Type B pancreatic cell (in vitro differentiated cells): ENCODE measurements around the gene C12orf54. TPM values are rescaled to one million over a fixed set of nuclear protein-coding genes. Genes with fewer than 3 reads are reported as not detected.

Source experiments
- DNase-seq: peaks from one replicate; pipeline ENCODE4 v3.0.0; 2021; ENCODE audit warnings: mixed read lengths; ENCODE audit not compliant: unreplicated experiment; ENCODE audit errors: extremely low spot score
- H3K27ac Mint-ChIP-seq: 2 replicates; pipeline ENCODE4 v1.8.0; 2021; ENCODE audit warnings: mild to moderate bottlenecking, mixed read lengths
- H3K27me3 Mint-ChIP-seq: 2 replicates; pipeline ENCODE4 v1.8.0; 2021; ENCODE audit warnings: mixed read lengths
- H3K36me3 Mint-ChIP-seq: 2 replicates; pipeline ENCODE4 v1.8.0; 2021; ENCODE audit warnings: mixed read lengths
- H3K4me1 Mint-ChIP-seq: one replicate; pipeline ENCODE4 v1.8.0; 2021; ENCODE audit warnings: mixed read lengths; ENCODE audit not compliant: unreplicated experiment
- H3K4me3 Mint-ChIP-seq: 2 replicates; pipeline ENCODE4 v1.8.0; 2021; ENCODE audit warnings: mild to moderate bottlenecking, mixed read lengths
- H3K9me3 Mint-ChIP-seq: 2 replicates; pipeline ENCODE4 v1.8.0; 2021; ENCODE audit warnings: mixed read lengths
- total RNA-seq: library from RNA; stranded (reverse); gene quantifications from 2 replicates; pipeline ENCODE4 v1.2.1, GENCODE V29; 2021; ENCODE audit warnings: low replicate concordance
- TF ChIP-seq, protein P1 (sequence below): fragments of 200-600 bp; sonication (generic); conservative IDR thresholded peaks from 2 replicates; pipeline ENCODE4 v1.5.0; 2021; ENCODE audit warnings: antibody characterized with exemption, mild to moderate bottlenecking

Gene C12orf54
- total RNA-seq, 1 donor from 2014 or later, result not detected

DNA sequence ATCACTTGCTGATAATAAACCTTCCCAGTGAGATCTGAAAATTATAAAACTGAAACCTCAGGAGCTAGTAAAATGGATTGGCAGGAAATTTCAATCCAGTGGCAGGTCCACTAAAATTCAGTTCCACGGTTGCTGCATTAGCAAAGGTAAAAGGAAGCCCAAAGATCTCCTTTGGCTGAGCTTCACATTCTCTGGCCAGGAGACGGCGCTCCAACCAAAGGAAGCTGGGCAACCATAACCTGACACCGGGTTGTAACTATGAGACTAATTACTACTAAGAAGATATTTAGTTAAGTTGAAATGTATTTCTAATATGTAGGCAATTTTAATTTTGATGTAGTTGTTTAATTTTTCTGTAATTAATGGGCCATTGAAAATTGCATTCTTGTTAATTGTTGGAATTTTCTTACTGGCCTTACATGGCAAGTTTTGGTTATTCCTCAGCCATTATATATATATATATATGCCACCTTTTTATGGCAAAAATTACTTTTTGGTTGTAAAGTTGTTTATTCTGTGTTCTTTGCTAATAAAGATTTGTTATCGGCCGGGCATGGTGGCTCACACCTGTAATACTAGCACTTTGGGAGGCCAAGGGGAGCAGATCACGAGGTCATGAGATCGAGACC is 60.1 kb downstream of the C12orf54 start:
- H3K4me3 Mint-ChIP-seq, result no peak overlapping the region
- TF ChIP-seq, protein P1, sequence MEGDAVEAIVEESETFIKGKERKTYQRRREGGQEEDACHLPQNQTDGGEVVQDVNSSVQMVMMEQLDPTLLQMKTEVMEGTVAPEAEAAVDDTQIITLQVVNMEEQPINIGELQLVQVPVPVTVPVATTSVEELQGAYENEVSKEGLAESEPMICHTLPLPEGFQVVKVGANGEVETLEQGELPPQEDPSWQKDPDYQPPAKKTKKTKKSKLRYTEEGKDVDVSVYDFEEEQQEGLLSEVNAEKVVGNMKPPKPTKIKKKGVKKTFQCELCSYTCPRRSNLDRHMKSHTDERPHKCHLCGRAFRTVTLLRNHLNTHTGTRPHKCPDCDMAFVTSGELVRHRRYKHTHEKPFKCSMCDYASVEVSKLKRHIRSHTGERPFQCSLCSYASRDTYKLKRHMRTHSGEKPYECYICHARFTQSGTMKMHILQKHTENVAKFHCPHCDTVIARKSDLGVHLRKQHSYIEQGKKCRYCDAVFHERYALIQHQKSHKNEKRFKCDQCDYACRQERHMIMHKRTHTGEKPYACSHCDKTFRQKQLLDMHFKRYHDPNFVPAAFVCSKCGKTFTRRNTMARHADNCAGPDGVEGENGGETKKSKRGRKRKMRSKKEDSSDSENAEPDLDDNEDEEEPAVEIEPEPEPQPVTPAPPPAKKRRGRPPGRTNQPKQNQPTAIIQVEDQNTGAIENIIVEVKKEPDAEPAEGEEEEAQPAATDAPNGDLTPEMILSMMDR, result peak; percentile 68
- DNase-seq, result no peak
- H3K9me3 Mint-ChIP-seq, result no peaks in the 10 kb centered on the region
- H3K27me3 Mint-ChIP-seq, result peaks cover 28% of the 10 kb centered on the region
- H3K36me3 Mint-ChIP-seq, result no peaks in the 10 kb centered on the region
- H3K27ac Mint-ChIP-seq, result no peak overlapping the region
- H3K4me1 Mint-ChIP-seq, result no peaks in the 10 kb centered on the region

DNA sequence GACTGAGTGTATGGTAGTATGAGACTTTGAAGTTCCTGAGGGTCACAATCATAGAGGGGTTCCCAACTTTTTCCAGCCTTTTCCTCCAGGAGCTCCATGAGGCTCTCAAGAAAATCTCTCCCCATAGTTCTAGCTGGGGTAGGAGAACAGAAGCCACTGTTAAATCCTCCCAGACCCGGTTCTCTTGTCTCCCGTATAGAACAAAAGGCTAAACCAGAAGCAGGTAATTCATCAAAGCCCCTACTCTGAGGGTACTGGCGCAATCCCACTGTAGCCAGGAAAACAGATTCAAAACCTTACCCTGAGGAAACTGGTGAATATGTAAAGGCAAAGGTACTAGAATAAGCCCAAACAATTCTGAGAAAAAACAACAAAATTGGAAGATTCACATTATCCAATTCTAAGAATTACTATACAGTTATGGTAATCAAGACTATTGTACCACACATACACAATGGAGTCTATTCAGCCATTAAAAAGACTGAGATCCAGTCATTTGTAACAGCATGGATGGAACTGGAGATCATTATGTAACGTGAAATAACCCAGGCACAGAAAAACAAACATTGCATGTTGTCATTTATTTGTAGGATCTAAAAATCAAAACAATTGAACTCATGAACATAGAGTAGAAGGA is 63.7 kb downstream of the C12orf54 start:
- TF ChIP-seq, protein P1, result no peak
- Mint-ChIP-seq H3K4me1 (no peaks in the 10 kb centered on the region), H3K27me3 (peaks cover 36% of the 10 kb centered on the region), H3K4me3 (no peak overlapping the region), H3K27ac (no peak overlapping the region), H3K9me3 (no peaks in the 10 kb centered on the region), H3K36me3 (no peaks in the 10 kb centered on the region)
- no peak for DNase-seq

Other genes with a start within 250 kb of the C12orf54 start
- gene ZNF641, start 131.6 kb upstream of the C12orf54 start, total RNA-seq, result 9.5 and 19.4 TPM in 2 replicates
- gene ANP32D, start 9.9 kb upstream of the C12orf54 start, total RNA-seq, result not detected in 2 replicates
- gene OR8S1, start 43.1 kb downstream of the C12orf54 start, total RNA-seq, result not detected in 2 replicates
- not detected in 2 replicates for gene LALBA, start 87.5 kb downstream of the C12orf54 start, total RNA-seq
- 42.0 and 47.0 TPM in 2 replicates for gene KANSL2, start 199.7 kb downstream of the C12orf54 start, total RNA-seq
- gene CCNT1, start 234.2 kb downstream of the C12orf54 start, total RNA-seq, result 39.2 and 46.9 TPM in 2 replicates